Activated naive CD8-positive, alpha-beta T cell treated with anti-CD3 and anti-CD28 coated beads, Interleukin-2, amount 50 U/mL, for 16 hours (primary cell): ENCODE measurements around the gene DIP2C.

Experiments
- DNase-seq: peaks from one replicate; pipeline ENCODE4 v3.0.0-alpha.2; 2020; ENCODE audit warnings: low read depth, low spot score

Gene DIP2C

GRCh38 chr10:627032-627992 lies 62.2 kb downstream of the DIP2C start:
- no peak for DNase-seq

GRCh38 chr10:625751-626711 lies 63.4 kb downstream of the DIP2C start:
- no peak for DNase-seq

- no peak for DNase-seq
Measured at GRCh38 chr10:625333-625696, 64.2 kb downstream of the DIP2C start.

- DNase-seq, result no peak
Measured at GRCh38 chr10:624605-625332, 64.7 kb downstream of the DIP2C start.

GRCh38 chr10:624312-624604 lies 65.2 kb downstream of the DIP2C start:
- DNase-seq, result no peak

- DNase-seq, result no peak
Measured at GRCh38 chr10:623477-624311, 65.8 kb downstream of the DIP2C start.

GRCh38 chr10:623014-623413 lies 66.5 kb downstream of the DIP2C start:
- DNase-seq, result no peak

GRCh38 chr10:621981-622740 lies 67.3 kb downstream of the DIP2C start:
- no peak for DNase-seq

- no peak for DNase-seq
Measured at GRCh38 chr10:621513-621912, 68.0 kb downstream of the DIP2C start.

GRCh38 chr10:620971-621370 lies 68.5 kb downstream of the DIP2C start:
- no peak for DNase-seq

- DNase-seq, result no peak
Measured at GRCh38 chr10:620417-620816, 69.1 kb downstream of the DIP2C start.

- DNase-seq, result no peak
Measured at GRCh38 chr10:619710-620109, 69.8 kb downstream of the DIP2C start.

- DNase-seq, result no peak
Measured at GRCh38 chr10:618229-618989, 71.1 kb downstream of the DIP2C start.

GRCh38 chr10:617471-617870 lies 72.0 kb downstream of the DIP2C start:
- no peak for DNase-seq

GRCh38 chr10:615583-616152 lies 73.8 kb downstream of the DIP2C start:
- no peak for DNase-seq

GRCh38 chr10:614790-615582 lies 74.5 kb downstream of the DIP2C start:
- no peak for DNase-seq

- no peak for DNase-seq
Measured at GRCh38 chr10:614139-614711, 75.2 kb downstream of the DIP2C start.
